ENCODE data around the gene LIN52.

GRCh38 chr14:74134484-74134883 lies 49.7 kb downstream of the LIN52 start:
- TF ChIP-seq, protein P1, sequence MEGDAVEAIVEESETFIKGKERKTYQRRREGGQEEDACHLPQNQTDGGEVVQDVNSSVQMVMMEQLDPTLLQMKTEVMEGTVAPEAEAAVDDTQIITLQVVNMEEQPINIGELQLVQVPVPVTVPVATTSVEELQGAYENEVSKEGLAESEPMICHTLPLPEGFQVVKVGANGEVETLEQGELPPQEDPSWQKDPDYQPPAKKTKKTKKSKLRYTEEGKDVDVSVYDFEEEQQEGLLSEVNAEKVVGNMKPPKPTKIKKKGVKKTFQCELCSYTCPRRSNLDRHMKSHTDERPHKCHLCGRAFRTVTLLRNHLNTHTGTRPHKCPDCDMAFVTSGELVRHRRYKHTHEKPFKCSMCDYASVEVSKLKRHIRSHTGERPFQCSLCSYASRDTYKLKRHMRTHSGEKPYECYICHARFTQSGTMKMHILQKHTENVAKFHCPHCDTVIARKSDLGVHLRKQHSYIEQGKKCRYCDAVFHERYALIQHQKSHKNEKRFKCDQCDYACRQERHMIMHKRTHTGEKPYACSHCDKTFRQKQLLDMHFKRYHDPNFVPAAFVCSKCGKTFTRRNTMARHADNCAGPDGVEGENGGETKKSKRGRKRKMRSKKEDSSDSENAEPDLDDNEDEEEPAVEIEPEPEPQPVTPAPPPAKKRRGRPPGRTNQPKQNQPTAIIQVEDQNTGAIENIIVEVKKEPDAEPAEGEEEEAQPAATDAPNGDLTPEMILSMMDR (IDR thresholded peaks at IDR 0.05; ENCODE audit: low read depth, low read length), result no peak
- TF ChIP-seq EZH2phosphoT487 (IDR thresholded peaks at IDR 0.05; ENCODE audit: low read depth), result no peak

Data from OCI-LY3 (cell line).